Activated CD8-positive, alpha-beta T cell treated with anti-CD3 and anti-CD28 coated beads, Interleukin-2, amount 10 ng/mL, durations not matched to agents 7 days and 5 days (primary cell): ENCODE data around the gene ZFR. TPM values are rescaled to one million over a fixed set of nuclear protein-coding genes. Genes with fewer than 3 reads are reported as not detected.

Experiments used
- ATAC-seq: fragments of 150-1000 bp; cut with Tn5 transposase; one replicate; pipeline ENCODE4 v1.10.0; 2021; ENCODE audit warnings: moderate library complexity
- CTCF ChIA-PET: fragments of 350-600 bp; sonication (Branson Sonifier 250); formaldehyde crosslinking; loops from one replicate; lab custom pipeline; 2021; ENCODE audit warnings: antibody characterized with exemption; lab: Charles Lee
- POLR2A ChIA-PET: fragments of 350-600 bp; sonication (Branson Sonifier 250); formaldehyde crosslinking; loops from one replicate; lab custom pipeline; 2021; ENCODE audit warnings: antibody characterized with exemption; lab: Charles Lee
- DNase-seq: peaks from one replicate; pipeline ENCODE4 v3.0.0-alpha.2; 2020
- H3K27ac Mint-ChIP-seq: one replicate; pipeline ENCODE4 v1.8.0; 2021; ENCODE audit warnings: mild to moderate bottlenecking, mixed read lengths
- H3K27me3 Mint-ChIP-seq: one replicate; pipeline ENCODE4 v1.8.0; 2021; ENCODE audit warnings: low read depth, mixed read lengths
- H3K36me3 Mint-ChIP-seq: one replicate; pipeline ENCODE4 v1.8.0; 2021; ENCODE audit warnings: low read depth, mixed read lengths
- H3K4me1 Mint-ChIP-seq: one replicate; pipeline ENCODE4 v1.8.0; 2021; ENCODE audit warnings: low read depth, mixed read lengths
- H3K4me3 Mint-ChIP-seq: one replicate; pipeline ENCODE4 v1.8.0; 2021; ENCODE audit warnings: mild to moderate bottlenecking, mixed read lengths
- H3K9me3 Mint-ChIP-seq: one replicate; pipeline ENCODE4 v1.8.0; 2022; ENCODE audit warnings: mixed read lengths; ENCODE audit not compliant: insufficient read depth
- total RNA-seq, 2 experiments: library from RNA; stranded (reverse); gene quantifications; one replicate each; pipeline ENCODE4 v1.2.3, GENCODE V29; 2021

The ZFR gene
- total RNA-seq, 2 experiments from 2014 or later: 46.3 to 48.7 TPM

- no peaks in the 10 kb centered on the region for H3K9me3 Mint-ChIP-seq
- no peak overlapping the region for H3K4me3 Mint-ChIP-seq
- no peak overlapping the region for H3K27ac Mint-ChIP-seq
- no peak for DNase-seq
- H3K36me3 Mint-ChIP-seq: peaks cover 2% of the 10 kb centered on the region
- ChIA-PET CTCF (interaction anchor here (1.1 kb wide), 1 partner anchor 41 kb away, joined by 3 read pairs; no protein-coding TSS in a partner anchor), POLR2A (no interaction called here)
- H3K4me1 Mint-ChIP-seq: peaks cover 5% of the 10 kb centered on the region
- ATAC-seq: no peak
- peaks cover 14% of the 10 kb centered on the region for H3K27me3 Mint-ChIP-seq
Observed at GRCh38 chr5:32449262-32449661, 4.7 kb upstream of the ZFR start.

DNA sequence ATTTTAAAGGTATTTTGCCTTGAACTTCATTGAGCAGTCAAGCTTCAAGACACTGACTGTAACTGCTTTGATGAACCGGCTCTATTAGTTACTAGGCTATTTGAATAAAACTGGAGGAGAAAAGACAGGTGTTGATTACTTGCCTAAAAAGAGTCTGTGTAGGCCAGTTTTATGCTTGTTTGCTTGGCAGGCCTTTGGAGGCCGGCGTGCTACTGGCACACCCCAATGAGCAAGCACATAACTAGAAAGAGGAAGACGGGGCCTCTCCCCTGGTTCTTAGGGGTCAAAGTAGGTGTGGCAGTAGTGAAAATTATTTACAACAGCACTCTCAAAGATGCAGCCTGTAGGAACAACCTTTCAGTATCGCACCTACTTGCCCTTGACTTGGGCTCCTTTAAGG is 2.1 kb upstream of the ZFR start:
- no peak overlapping the region for H3K4me3 Mint-ChIP-seq
- H3K27me3 Mint-ChIP-seq: peaks cover 11% of the 10 kb centered on the region
- no peaks in the 10 kb centered on the region for H3K9me3 Mint-ChIP-seq
- POLR2A ChIA-PET: no interaction called here
- DNase-seq (no peak), ATAC-seq (no peak)
- peaks cover 20% of the 10 kb centered on the region for H3K4me1 Mint-ChIP-seq
- CTCF ChIA-PET: interaction anchor here (1.4 kb wide), 1 partner anchor 143 kb away, joined by 5 read pairs; no protein-coding TSS in a partner anchor
- no peak overlapping the region for H3K27ac Mint-ChIP-seq
- H3K36me3 Mint-ChIP-seq: peaks cover 17% of the 10 kb centered on the region

GRCh38 chr5:32445831-32446614 is 1.5 kb upstream of the ZFR start:
- Mint-ChIP-seq H3K4me3 (no peak overlapping the region), H3K9me3 (no peaks in the 10 kb centered on the region), H3K4me1 (peaks cover 25% of the 10 kb centered on the region), H3K27ac (no peak overlapping the region), H3K36me3 (peaks cover 21% of the 10 kb centered on the region), H3K27me3 (peaks cover 11% of the 10 kb centered on the region)
- ATAC-seq (no peak), DNase-seq (no peak)
- POLR2A ChIA-PET: no interaction called here
- CTCF ChIA-PET: no interaction called here

- POLR2A ChIA-PET: interaction anchor here (0.5 to 1.0 kb wide), 7 partner anchors 10 to 271 kb away, joined by 3 to 8 read pairs (median 3); partner anchors contain the start of gene GOLPH3
- Mint-ChIP-seq H3K27ac (peak overlapping the region; percentile 61), H3K4me3 (peak overlapping the region; percentile 88), H3K36me3 (peaks cover 21% of the 10 kb centered on the region), H3K27me3 (peaks cover 11% of the 10 kb centered on the region), H3K9me3 (no peaks in the 10 kb centered on the region), H3K4me1 (peaks cover 25% of the 10 kb centered on the region)
- ATAC-seq: no peak
- DNase-seq: no peak
- CTCF ChIA-PET: interaction anchor here (0.9 to 1.3 kb wide), 2 partner anchors 45 to 145 kb away, joined by 3 to 6 read pairs; no protein-coding TSS in a partner anchor
Observed at GRCh38 chr5:32445287-32445758, 783 bp upstream of the ZFR start.

DNA sequence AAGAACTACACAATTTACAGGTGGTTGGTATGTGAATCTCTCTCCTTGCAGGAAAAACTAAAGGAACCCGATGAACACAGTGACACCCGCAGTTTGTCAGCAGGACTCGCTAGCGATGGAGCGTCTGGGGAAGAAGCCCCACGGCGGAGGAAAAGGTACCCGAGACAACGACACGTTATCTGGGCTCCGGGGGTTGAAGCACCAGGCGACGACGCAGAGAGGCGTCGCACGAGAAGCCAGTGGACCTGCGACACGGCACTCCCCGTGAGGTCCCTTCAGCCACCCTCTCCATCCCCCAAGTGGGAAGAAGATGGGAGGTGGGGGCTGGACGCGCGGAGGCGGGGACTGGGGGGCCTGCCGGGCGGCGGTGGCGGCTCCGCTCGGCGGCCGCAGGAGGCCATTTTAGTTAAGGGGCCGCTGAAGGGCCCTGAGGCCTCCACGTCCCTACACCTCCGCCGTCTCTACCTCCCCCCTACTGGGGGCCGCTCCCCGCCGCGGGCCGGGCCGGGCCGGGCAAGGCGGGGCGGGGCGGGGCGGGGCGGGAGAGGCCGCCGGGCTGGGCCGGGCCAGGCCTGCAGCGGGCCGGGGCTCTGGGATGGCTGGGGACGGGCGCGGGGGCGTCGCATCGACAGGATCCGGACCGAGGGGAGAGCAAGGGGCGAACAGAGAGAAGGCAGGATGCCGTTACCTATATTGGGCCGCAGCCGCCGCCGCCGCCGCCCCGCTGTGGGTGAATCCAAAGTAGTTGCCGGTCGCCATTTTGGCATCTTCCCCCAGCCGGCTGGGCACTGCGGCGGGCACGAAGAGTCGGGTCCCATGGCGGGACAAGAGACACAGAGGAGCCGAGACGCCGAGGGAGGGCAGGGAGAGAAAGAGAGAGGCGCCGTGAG is 754 bp downstream of the ZFR start:
- Mint-ChIP-seq H3K4me3 (peak overlapping the region; percentile 91), H3K27me3 (peaks cover 6% of the 10 kb centered on the region), H3K9me3 (no peaks in the 10 kb centered on the region), H3K36me3 (peaks cover 25% of the 10 kb centered on the region), H3K4me1 (peaks cover 31% of the 10 kb centered on the region), H3K27ac (peak overlapping the region; percentile 93)
- POLR2A ChIA-PET: interaction anchor here (1.0 kb wide), 2 partner anchors 11 to 93 kb away, joined by 3 to 8 read pairs; no protein-coding TSS in a partner anchor
- DNase-seq: peak; percentile 67
- peak; percentile 62 for ATAC-seq
- CTCF ChIA-PET: interaction anchor here (1.0 to 1.3 kb wide), 2 partner anchors 146 kb away, joined by 3 to 6 read pairs; no protein-coding TSS in a partner anchor

GRCh38 chr5:32443145-32443540 is 1.4 kb downstream of the ZFR start:
- Mint-ChIP-seq H3K4me3 (peak overlapping the region; percentile 91), H3K4me1 (peaks cover 31% of the 10 kb centered on the region), H3K36me3 (peaks cover 28% of the 10 kb centered on the region), H3K9me3 (no peaks in the 10 kb centered on the region), H3K27me3 (peaks cover 6% of the 10 kb centered on the region), H3K27ac (peak overlapping the region; percentile 90)
- ChIA-PET CTCF (interaction anchor here (1.0 kb wide), 1 partner anchor 147 kb away, joined by 3 read pairs; no protein-coding TSS in a partner anchor), POLR2A (interaction anchor here (0.7 kb wide), 1 partner anchor 142 kb away, joined by 3 read pairs; the partner anchor contains the start of gene SUB1)
- DNase-seq (no peak), ATAC-seq (no peak)

DNA sequence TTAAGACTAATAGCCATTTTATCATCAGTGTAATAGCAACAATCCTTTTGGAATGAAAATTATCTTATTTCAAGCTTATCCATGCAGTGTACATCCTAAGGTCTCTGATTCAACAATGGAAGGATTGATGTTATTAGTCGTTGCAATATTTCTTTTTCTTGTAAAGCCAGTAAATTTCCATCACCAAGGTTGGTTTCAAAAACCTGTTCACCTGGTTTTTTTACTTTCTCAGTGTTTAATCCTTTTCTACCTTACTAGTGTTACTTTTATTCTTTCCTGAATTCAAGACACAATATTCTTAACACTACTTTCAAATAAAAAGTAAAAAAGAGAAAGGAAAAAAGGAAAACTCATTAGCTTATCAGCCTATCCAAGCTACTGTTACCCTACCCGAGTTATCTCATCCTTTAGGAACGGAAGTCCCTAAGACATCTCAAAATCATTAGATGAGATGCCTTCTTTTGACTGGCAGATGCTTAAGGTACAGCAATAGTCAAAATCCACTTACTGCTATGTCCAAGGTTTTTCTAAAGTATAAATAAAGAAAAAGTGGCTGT is 5.4 kb downstream of the ZFR start:
- CTCF ChIA-PET: no interaction called here
- H3K36me3 Mint-ChIP-seq: peaks cover 32% of the 10 kb centered on the region
- H3K27me3 Mint-ChIP-seq: no peaks in the 10 kb centered on the region
- ATAC-seq (no peak), DNase-seq (no peak)
- H3K9me3 Mint-ChIP-seq: no peaks in the 10 kb centered on the region
- H3K27ac Mint-ChIP-seq: no peak overlapping the region
- POLR2A ChIA-PET: interaction anchor here (0.6 kb wide), 1 partner anchor 342 kb away, joined by 3 read pairs; no protein-coding TSS in a partner anchor
- H3K4me3 Mint-ChIP-seq: no peak overlapping the region
- H3K4me1 Mint-ChIP-seq: peaks cover 29% of the 10 kb centered on the region

- Mint-ChIP-seq H3K4me3 (no peak overlapping the region), H3K27ac (no peak overlapping the region), H3K36me3 (peaks cover 33% of the 10 kb centered on the region), H3K9me3 (no peaks in the 10 kb centered on the region), H3K4me1 (peaks cover 24% of the 10 kb centered on the region), H3K27me3 (no peaks in the 10 kb centered on the region)
- ChIA-PET POLR2A (no interaction called here), CTCF (no interaction called here)
- ATAC-seq (no peak), DNase-seq (no peak)
Observed at GRCh38 chr5:32436553-32437242, 7.8 kb downstream of the ZFR start.

- Mint-ChIP-seq H3K27ac (no peak overlapping the region), H3K4me1 (peaks cover 28% of the 10 kb centered on the region)
- CTCF ChIA-PET: no interaction called here
Observed at GRCh38 chr5:32435383-32435782, 9.2 kb downstream of the ZFR start.

GRCh38 chr5:32434221-32434620 is 10.3 kb downstream of the ZFR start:
- peaks cover 38% of the 10 kb centered on the region for H3K36me3 Mint-ChIP-seq
- POLR2A ChIA-PET: interaction anchor here (0.8 to 2.4 kb wide), 2 partner anchors 10 to 213 kb away, joined by 4 to 8 read pairs; partner anchors contain the start of gene ZFR
- no peak for ATAC-seq
- H3K4me1 Mint-ChIP-seq: peaks cover 25% of the 10 kb centered on the region
- H3K9me3 Mint-ChIP-seq: no peaks in the 10 kb centered on the region
- no peaks in the 10 kb centered on the region for H3K27me3 Mint-ChIP-seq
- no peak overlapping the region for H3K4me3 Mint-ChIP-seq
- CTCF ChIA-PET: interaction anchor here (1.2 kb wide), 1 partner anchor 156 kb away, joined by 3 read pairs; no protein-coding TSS in a partner anchor
- no peak for DNase-seq
- no peak overlapping the region for H3K27ac Mint-ChIP-seq

More at GRCh38 chr5:32435383-32435782, 9.2 kb downstream of the ZFR start:
- Mint-ChIP-seq H3K9me3 (no peaks in the 10 kb centered on the region), H3K36me3 (peaks cover 33% of the 10 kb centered on the region), H3K4me3 (no peak overlapping the region), H3K27me3 (no peaks in the 10 kb centered on the region)
- POLR2A ChIA-PET: no interaction called here
- DNase-seq: no peak
- ATAC-seq: no peak
